Measurements from ENCODE around the gene DEXI. TPM values are rescaled to one million over a fixed set of nuclear protein-coding genes. Genes with fewer than 3 reads are reported as not detected.
A peak's percentile ranks its signal among the peaks of the same experiment; 100 is the strongest.

Gene DEXI
- total and polyA plus RNA-seq, 9 donors = 26.5 to 73.4 (median 45.7) TPM

GRCh38 chr16:10923146-10923649 lies 19.1 kb downstream of the DEXI start:
- no peak for TF ChIP-seq CTCF (IDR thresholded peaks at IDR 0.05)
- no peak for TF ChIP-seq EP300 (IDR thresholded peaks at IDR 0.05)
- TF ChIP-seq POLR2A (IDR thresholded peaks at IDR 0.05) = no peak
- no peak for DNase-seq
- Histone ChIP-seq H3K27ac (no peak overlapping the region), H3K9me3 (no peaks in the 10 kb centered on the region), H3K36me3 (no peaks in the 10 kb centered on the region), H3K27me3 (no peaks in the 10 kb centered on the region), H3K4me3 (no peak overlapping the region), H3K4me1 (ENCODE audit: insufficient read depth) (peaks cover 10% of the 10 kb centered on the region)
- 86 to 91% (median 91%) methylated on average over 10 of the region's 10 CpGs for WGBS, 3 donors
- intact Hi-C loops (cut with DNase I) = loop anchor here in 3 of 4 donors (10.0 kb wide), 2 partner anchors 158 to 408 kb away; no protein-coding TSS in a partner anchor

GRCh38 chr16:10922328-10923145 lies 19.7 kb downstream of the DEXI start:
- no peaks in the 10 kb centered on the region for H3K36me3 ChIP-seq
- TF ChIP-seq POLR2A (IDR thresholded peaks at IDR 0.05) = no peak
- no peak for TF ChIP-seq CTCF (IDR thresholded peaks at IDR 0.05)
- TF ChIP-seq EP300 (IDR thresholded peaks at IDR 0.05) = no peak
- H3K4me3 ChIP-seq = no peak overlapping the region
- H3K4me1 ChIP-seq (ENCODE audit: insufficient read depth) = peaks cover 10% of the 10 kb centered on the region
- DNase-seq = peak in 2 of 5 donors; percentile 58 to 72
- 49 to 64% (median 62%) methylated on average over 14 of the region's 14 CpGs for WGBS, 3 donors
- no peaks in the 10 kb centered on the region for H3K9me3 ChIP-seq
- H3K27me3 ChIP-seq = no peaks in the 10 kb centered on the region
- intact Hi-C loops (cut with DNase I) = loop anchor here in 3 of 4 donors (10.0 kb wide), 2 partner anchors 158 to 408 kb away; no protein-coding TSS in a partner anchor
- peak overlapping the region in 1 of 2 donors; percentile 6 for H3K27ac ChIP-seq

- intact Hi-C loops (cut with DNase I) = loop anchor here in 3 of 4 donors (10.0 kb wide), 2 partner anchors 157 to 407 kb away; no protein-coding TSS in a partner anchor
- H3K9me3 ChIP-seq = no peaks in the 10 kb centered on the region
- DNase-seq = no peak
- 20 to 58% (median 56%) methylated on average over 10 of the region's 10 CpGs for WGBS, 3 donors
- TF ChIP-seq POLR2A (IDR thresholded peaks at IDR 0.05) (no peak), CTCF (IDR thresholded peaks at IDR 0.05) (no peak), EP300 (IDR thresholded peaks at IDR 0.05) (no peak)
- peaks cover 10% of the 10 kb centered on the region for H3K4me1 ChIP-seq (ENCODE audit: insufficient read depth)
- no peaks in the 10 kb centered on the region for H3K36me3 ChIP-seq
- H3K27me3 ChIP-seq = no peaks in the 10 kb centered on the region
- peak overlapping the region in 1 of 2 donors; percentile 6 for H3K27ac ChIP-seq
- H3K4me3 ChIP-seq = no peak overlapping the region
Measured at GRCh38 chr16:10921536-10922327, 20.5 kb downstream of the DEXI start.

DNA sequence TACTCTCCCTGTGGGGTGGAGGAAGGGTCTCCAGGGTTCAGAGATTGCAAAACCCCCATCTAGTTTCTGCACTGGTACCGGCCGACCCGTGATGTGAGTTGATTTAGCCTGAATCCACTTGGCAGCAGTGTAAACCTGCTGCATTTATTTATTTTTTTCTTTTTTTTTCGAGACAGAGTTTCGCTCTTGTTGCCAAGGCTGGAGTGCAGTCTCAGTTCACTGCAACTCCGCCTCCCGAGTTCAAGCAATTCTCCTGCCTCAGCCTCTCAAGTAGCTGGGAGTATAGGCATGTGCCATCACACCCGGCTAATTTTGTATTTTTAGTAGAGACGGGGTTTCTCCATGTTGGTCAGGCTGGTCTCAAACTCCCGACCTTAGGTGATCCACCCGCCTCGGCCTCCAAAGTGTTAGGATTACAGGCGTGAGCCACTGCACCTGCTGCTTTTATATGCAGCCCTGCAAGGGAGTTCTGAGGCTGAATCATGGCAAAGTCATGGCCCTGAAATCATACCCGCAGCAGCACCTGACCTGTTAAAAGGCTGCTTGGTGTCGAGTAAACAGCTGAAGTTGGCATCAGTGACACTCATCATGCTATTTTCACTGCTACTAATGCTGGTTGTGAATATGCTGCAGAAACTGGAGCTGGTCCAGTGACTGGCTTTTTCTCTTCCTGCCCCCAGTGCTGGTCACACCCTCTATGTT lies 21.4 kb downstream of the DEXI start:
- no peaks in the 10 kb centered on the region for H3K36me3 ChIP-seq
- H3K4me3 ChIP-seq = no peak overlapping the region
- H3K27me3 ChIP-seq = no peaks in the 10 kb centered on the region
- intact Hi-C loops (cut with DNase I) = loop anchor here in 3 of 4 donors (10.0 kb wide), 2 partner anchors 156 to 406 kb away; no protein-coding TSS in a partner anchor
- WGBS, 3 donors = 74 to 86% (median 82%) methylated on average over 15 of the region's 15 CpGs
- H3K9me3 ChIP-seq = no peaks in the 10 kb centered on the region
- TF ChIP-seq POLR2A (IDR thresholded peaks at IDR 0.05) (no peak), CTCF (IDR thresholded peaks at IDR 0.05) (no peak), EP300 (IDR thresholded peaks at IDR 0.05) (no peak)
- no peak for DNase-seq
- peaks cover 10% of the 10 kb centered on the region for H3K4me1 ChIP-seq (ENCODE audit: insufficient read depth)
- H3K27ac ChIP-seq = no peak overlapping the region
